Right renal cortex interstitium (tissue), 3 donors: ENCODE results near the gene DLG4. TPM values are rescaled to one million over a fixed set of nuclear protein-coding genes. Genes with fewer than 3 reads are reported as not detected.
"Not testable (repeated sequence)": the region's sequence is repeated elsewhere in the genome, so short reads cannot be mapped to it uniquely, and the experiment has no call there.

ENCODE experiments used
- DNase-seq, 3 donors: peaks; one replicate each; pipeline ENCODE4 v3.0.0-alpha.2; 2013; ENCODE audit warnings: low read depth in 3 of 3, low spot score in 2 of 3
- polyA plus RNA-seq, 3 donors: library from polyadenylated mRNA; unstranded; fragments of 120-200 nt; gene quantifications; one replicate each; pipeline ENCODE4 v1.2.1, GENCODE V29; 2013; ENCODE audit not compliant: insufficient read length in 3 of 3

DLG4 gene
- polyA plus RNA-seq, 3 donors: 22.5 to 25.2 (median 22.8) TPM

- DNase-seq: no peak
Measured at GRCh38 chr17:7191571-7192270, 27.9 kb downstream of the DLG4 start.

GRCh38 chr17:7191069-7191468 is 28.6 kb downstream of the DLG4 start:
- no peak for DNase-seq

GRCh38 chr17:7190276-7190917 is 29.2 kb downstream of the DLG4 start:
- no peak for DNase-seq

GRCh38 chr17:7186241-7186640 is 33.4 kb downstream of the DLG4 start:
- no peak for DNase-seq

- DNase-seq: no peak
Measured at GRCh38 chr17:7184647-7185046, 35.0 kb downstream of the DLG4 start.

- DNase-seq: peak in 1 of 3 donors; percentile 67
Measured at GRCh38 chr17:7184091-7184488, 35.5 kb downstream of the DLG4 start.

GRCh38 chr17:7183433-7184090 is 36.1 kb downstream of the DLG4 start:
- DNase-seq: no peak

- DNase-seq: not testable (repeated sequence)
Measured at GRCh38 chr17:7182101-7182500, 37.5 kb downstream of the DLG4 start.

- DNase-seq: no peak
Measured at GRCh38 chr17:7179317-7180254, 40.0 kb downstream of the DLG4 start, which contains the start of gene ASGR1. ASGR1 (minus strand) TSS chr17:7179370; CDS start chr17:7178563, 807 bp downstream.

- DNase-seq: no peak
Measured at GRCh38 chr17:7178973-7179316, 40.7 kb downstream of the DLG4 start.

GRCh38 chr17:7177954-7178477 is 41.6 kb downstream of the DLG4 start:
- peak in 2 of 3 donors; percentile 51 for DNase-seq

- DNase-seq: peak in 2 of 3 donors; percentile 70 to 79
Measured at GRCh38 chr17:7177191-7177953, 42.3 kb downstream of the DLG4 start.

- peak in 1 of 3 donors; percentile 39 for DNase-seq
Measured at GRCh38 chr17:7176841-7177190, 42.8 kb downstream of the DLG4 start.

- no peak for DNase-seq
Measured at GRCh38 chr17:7176107-7176840, 43.4 kb downstream of the DLG4 start.

GRCh38 chr17:7175330-7175733 is 44.3 kb downstream of the DLG4 start:
- no peak for DNase-seq

GRCh38 chr17:7174603-7175326 is 44.9 kb downstream of the DLG4 start:
- no peak for DNase-seq

- peak in 2 of 3 donors; percentile 29 to 45 for DNase-seq
Measured at GRCh38 chr17:7173687-7174602, 45.7 kb downstream of the DLG4 start.
